SK-N-SH (cell line): ENCODE data around the gene EN2. TPM values are rescaled to one million over a fixed set of nuclear protein-coding genes. Genes with fewer than 3 reads are reported as not detected.

Source experiments
- CTCF ChIA-PET: fragments of 300-600, 350-600 bp; formaldehyde crosslinking; extraction: SDS; loops from one replicate; lab custom pipeline; 2021; lab: Yijun Ruan, JAX
- POLR2A ChIA-PET: fragments of 350-600 bp; sonication (Branson Sonifier 250); formaldehyde crosslinking; extraction: SDS; loops from one replicate; lab custom pipeline; 2020; ENCODE audit warnings: antibody characterized with exemption, inconsistent platforms; lab: Yijun Ruan, JAX
- DNase-seq: peaks from one replicate; pipeline ENCODE4 v3.0.0; 2012
- H2AFZ ChIP-seq: fragments of 200-600 bp; sonication (generic); 2 replicates; pipeline ENCODE4 v1.8.1; 2016; ENCODE audit warnings: antibody characterized with exemption, mild to moderate bottlenecking, low read depth
- H3F3A ChIP-seq: fragments of 200-600 bp; sonication (generic); replicated peaks from 2 replicates; pipeline ENCODE3; 2016; ENCODE audit warnings: antibody characterized with exemption, mild to moderate bottlenecking; ENCODE audit not compliant: insufficient read depth
- H3K27ac ChIP-seq, 2 experiments: fragments of 200-500 bp in 1 of 2; fragments of 200-600 bp in 1 of 2; sonication (Bioruptor generic) in 1 of 2; sonication (generic), shearing (Covaris generic) in 1 of 2; 2 replicates each; pipeline versions ENCODE4 v1.5.1 to v1.6.1; 2014 to 2016; ENCODE audit warnings: low read depth in 2 of 2, inconsistent platforms in 1 of 2, low read length in 1 of 2, mild to moderate bottlenecking in 1 of 2, mixed read lengths in 1 of 2
- H3K27me3 ChIP-seq: fragments of 200-600 bp; sonication (generic), shearing (Covaris generic); 2 replicates; pipeline ENCODE4 v1.6.1; 2016; ENCODE audit warnings: mixed run types; ENCODE audit not compliant: insufficient read depth
- H3K36me3 ChIP-seq, 2 experiments: fragments of 200-500 bp in 1 of 2; fragments of 200-600 bp in 1 of 2; sonication (Bioruptor generic) in 1 of 2; sonication (generic) in 1 of 2; replicated peaks in 1 of 2; 2 replicates each; pipeline versions ENCODE3 to v1.5.1; 2014 to 2016; ENCODE audit warnings: low read length in 1 of 2, mild to moderate bottlenecking in 1 of 2; ENCODE audit not compliant: insufficient read depth in 2 of 2, control insufficient read depth in 1 of 2
- H3K4me1 ChIP-seq, 2 experiments: fragments of 200-500 bp in 1 of 2; fragments of 200-600 bp in 1 of 2; sonication (Bioruptor generic) in 1 of 2; sonication (generic), shearing (Covaris generic) in 1 of 2; 2 replicates each; pipeline versions ENCODE4 v1.5.1 to v1.6.1; 2014 to 2016; ENCODE audit warnings: low read depth in 1 of 2, low read length in 1 of 2, mixed run types in 1 of 2; ENCODE audit not compliant: insufficient read depth in 2 of 2, control insufficient read depth in 1 of 2
- H3K4me2 ChIP-seq: fragments of 200-600 bp; sonication (generic), shearing (Covaris generic); 2 replicates; pipeline ENCODE4 v1.6.1; 2017; ENCODE audit warnings: mixed run types
- H3K4me3 ChIP-seq, 2 experiments: fragments of 200-500 bp in 1 of 2; fragments of 200-600 bp in 1 of 2; sonication (Bioruptor generic) in 1 of 2; sonication (generic), shearing (Covaris generic) in 1 of 2; 2 replicates each; pipeline versions ENCODE4 v1.5.1 to v1.8.1; 2014 to 2016; ENCODE audit warnings: low read depth in 2 of 2, inconsistent platforms in 1 of 2, low read length in 1 of 2, mild to moderate bottlenecking in 1 of 2, mixed read lengths in 1 of 2, moderate library complexity in 1 of 2
- H3K79me2 ChIP-seq: fragments of 200-600 bp; sonication (generic); 2 replicates; pipeline ENCODE4 v1.8.1; 2017; ENCODE audit warnings: mild to moderate bottlenecking; ENCODE audit not compliant: insufficient read depth
- H3K9ac ChIP-seq: fragments of 200-600 bp; sonication (generic); 2 replicates; pipeline ENCODE4 v1.6.1; 2017; ENCODE audit warnings: mixed run types
- H3K9me2 ChIP-seq: fragments of 200-600 bp; sonication (generic); 2 replicates; pipeline ENCODE4 v1.6.1; 2017; ENCODE audit warnings: mixed run types
- H3K9me3 ChIP-seq: fragments of 200-600 bp; sonication (generic); 2 replicates; pipeline ENCODE4 v1.6.1; 2017; ENCODE audit warnings: mixed run types, mild to moderate bottlenecking, moderate library complexity
- H4K20me1 ChIP-seq: fragments of 200-600 bp; sonication (generic); 2 replicates; pipeline ENCODE4 v1.6.1; 2017; ENCODE audit warnings: mild to moderate bottlenecking, mixed run types; ENCODE audit not compliant: insufficient read depth
- CHD2 ChIP-seq: fragments of 150-350 bp; IDR thresholded peaks from 2 replicates; pipeline ENCODE4 v1.6.1; 2018; ENCODE audit warnings: low read length; ENCODE audit not compliant: partially characterized antibody
- ELF1 ChIP-seq: IDR thresholded peaks from 2 replicates; pipeline ENCODE4 v1.4.0; 2012
- GABPA ChIP-seq: IDR thresholded peaks from 2 replicates; pipeline ENCODE4 v1.4.0; 2012; ENCODE audit warnings: low read depth, mild to moderate bottlenecking
- MEF2A ChIP-seq: IDR thresholded peaks from 2 replicates; pipeline ENCODE4 v1.4.0; 2012; ENCODE audit warnings: low read depth, borderline replicate concordance
- RAD21 ChIP-seq: IDR thresholded peaks from 2 replicates; pipeline ENCODE4 v1.6.1; 2012; ENCODE audit warnings: mild to moderate bottlenecking, low read length
- SIN3A ChIP-seq: IDR thresholded peaks from 2 replicates; pipeline ENCODE4 v1.6.1; 2012; ENCODE audit warnings: low read depth, mild to moderate bottlenecking, low read length, moderate library complexity, borderline replicate concordance
- SMC3 ChIP-seq: IDR thresholded peaks from 2 replicates; pipeline ENCODE4 v1.6.1; 2012; ENCODE audit warnings: low read depth, low read length, improper control_type of control experiment
- TEAD4 ChIP-seq: IDR thresholded peaks from 2 replicates; pipeline ENCODE4 v1.4.0; 2012; ENCODE audit warnings: mild to moderate bottlenecking, borderline replicate concordance; ENCODE audit not compliant: insufficient read depth
- WGBS: methylation state at CpG from one replicate; pipeline ENCODE4 v1.1.6; 2017; ENCODE audit warnings: low lambda C conversion rate; 5-methylcytosine and 5-hydroxymethylcytosine counted together
- polyA plus RNA-seq, 3 experiments: library from polyadenylated mRNA; depleted of rRNA; stranded (reverse); fragments of >200 nt; gene quantifications; 2 replicates each; pipeline ENCODE4 v1.2.3, GENCODE V29; 2012
- TF ChIP-seq, protein P1 (sequence below): IDR thresholded peaks from 2 replicates; pipeline ENCODE4 v1.6.1; 2012; ENCODE audit warnings: mild to moderate bottlenecking, low read depth, low read length, moderate library complexity
- TF ChIP-seq, protein P2 (sequence below): IDR thresholded peaks from 2 replicates; pipeline ENCODE4 v1.4.0; 2012; ENCODE audit warnings: low read depth

Gene EN2
- polyA plus RNA-seq, 1 of the 3 experiments (the other 2 are of a cell fraction) = 0.02 TPM

DNA sequence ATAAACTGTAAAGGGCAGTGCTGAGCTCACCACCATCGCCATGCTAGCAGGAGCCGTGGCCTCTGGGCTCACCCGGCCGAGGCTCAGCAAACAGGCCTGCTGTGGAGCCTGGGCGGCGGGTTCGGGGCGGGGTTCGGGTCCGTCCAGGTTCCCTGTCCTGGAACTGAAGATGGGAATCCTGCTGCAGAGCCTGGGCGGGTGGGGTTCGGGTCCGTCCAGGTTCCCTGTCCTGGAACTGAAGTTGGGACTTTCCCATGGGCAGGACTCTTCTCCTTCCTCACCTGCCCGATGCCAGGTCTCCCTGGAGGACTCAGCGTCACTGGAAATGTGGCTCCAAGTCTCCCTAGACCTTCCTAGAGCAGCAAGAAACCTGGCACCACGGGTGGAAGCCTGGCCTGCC lies 36.6 kb downstream of the EN2 start (continued):
- TF ChIP-seq SMC3 = no peak
- TF ChIP-seq, protein P1, sequence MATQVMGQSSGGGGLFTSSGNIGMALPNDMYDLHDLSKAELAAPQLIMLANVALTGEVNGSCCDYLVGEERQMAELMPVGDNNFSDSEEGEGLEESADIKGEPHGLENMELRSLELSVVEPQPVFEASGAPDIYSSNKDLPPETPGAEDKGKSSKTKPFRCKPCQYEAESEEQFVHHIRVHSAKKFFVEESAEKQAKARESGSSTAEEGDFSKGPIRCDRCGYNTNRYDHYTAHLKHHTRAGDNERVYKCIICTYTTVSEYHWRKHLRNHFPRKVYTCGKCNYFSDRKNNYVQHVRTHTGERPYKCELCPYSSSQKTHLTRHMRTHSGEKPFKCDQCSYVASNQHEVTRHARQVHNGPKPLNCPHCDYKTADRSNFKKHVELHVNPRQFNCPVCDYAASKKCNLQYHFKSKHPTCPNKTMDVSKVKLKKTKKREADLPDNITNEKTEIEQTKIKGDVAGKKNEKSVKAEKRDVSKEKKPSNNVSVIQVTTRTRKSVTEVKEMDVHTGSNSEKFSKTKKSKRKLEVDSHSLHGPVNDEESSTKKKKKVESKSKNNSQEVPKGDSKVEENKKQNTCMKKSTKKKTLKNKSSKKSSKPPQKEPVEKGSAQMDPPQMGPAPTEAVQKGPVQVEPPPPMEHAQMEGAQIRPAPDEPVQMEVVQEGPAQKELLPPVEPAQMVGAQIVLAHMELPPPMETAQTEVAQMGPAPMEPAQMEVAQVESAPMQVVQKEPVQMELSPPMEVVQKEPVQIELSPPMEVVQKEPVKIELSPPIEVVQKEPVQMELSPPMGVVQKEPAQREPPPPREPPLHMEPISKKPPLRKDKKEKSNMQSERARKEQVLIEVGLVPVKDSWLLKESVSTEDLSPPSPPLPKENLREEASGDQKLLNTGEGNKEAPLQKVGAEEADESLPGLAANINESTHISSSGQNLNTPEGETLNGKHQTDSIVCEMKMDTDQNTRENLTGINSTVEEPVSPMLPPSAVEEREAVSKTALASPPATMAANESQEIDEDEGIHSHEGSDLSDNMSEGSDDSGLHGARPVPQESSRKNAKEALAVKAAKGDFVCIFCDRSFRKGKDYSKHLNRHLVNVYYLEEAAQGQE = no peak
- no peak for TF ChIP-seq RAD21
- TF ChIP-seq, all 33 proteins: peak for 0

- Histone ChIP-seq H3K4me1 (no peaks in the 10 kb centered on the region), H3K9me3 (no peaks in the 10 kb centered on the region), H3K27ac (no peak overlapping the region), H3K36me3 (no peaks in the 10 kb centered on the region), H3K79me2 (no peaks in the 10 kb centered on the region), H3K9me2 (no peaks in the 10 kb centered on the region), H2AFZ (no peak overlapping the region), H3K4me2 (no peak overlapping the region), H3K4me3 (no peak overlapping the region), H3K27me3 (peaks cover 88% of the 10 kb centered on the region), H3K9ac (no peak overlapping the region)
- DNase-seq = no peak
- 32% methylated on average over 9 of the region's 13 CpGs for WGBS
- TF ChIP-seq, protein P2, sequence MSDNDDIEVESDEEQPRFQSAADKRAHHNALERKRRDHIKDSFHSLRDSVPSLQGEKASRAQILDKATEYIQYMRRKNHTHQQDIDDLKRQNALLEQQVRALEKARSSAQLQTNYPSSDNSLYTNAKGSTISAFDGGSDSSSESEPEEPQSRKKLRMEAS = no peak
- TF ChIP-seq ELF1 = no peak
- TF ChIP-seq MEF2A = no peak
- TF ChIP-seq, all 33 proteins: peak for 0
- POLR2A ChIA-PET = no interaction called here
- Histone ChIP-seq H3F3A (no peaks in the 10 kb centered on the region), H4K20me1 (no peaks in the 10 kb centered on the region)
- CTCF ChIA-PET = no interaction called here
These were observed 37.7 kb downstream of the EN2 start for GRCh38 chr7:155495440-155496248.

GRCh38 chr7:155496267-155497005 lies 38.5 kb downstream of the EN2 start:
- DNase-seq = no peak
- Histone ChIP-seq H3K27me3 (peaks cover 88% of the 10 kb centered on the region), H3K9ac (no peak overlapping the region), H3K27ac (no peak overlapping the region), H3K9me3 (no peaks in the 10 kb centered on the region), H3K36me3 (no peaks in the 10 kb centered on the region), H3K9me2 (no peaks in the 10 kb centered on the region), H2AFZ (no peak overlapping the region), H3K4me2 (no peak overlapping the region), H3K79me2 (no peaks in the 10 kb centered on the region), H3K4me3 (no peak overlapping the region), H3K4me1 (no peaks in the 10 kb centered on the region), H4K20me1 (no peaks in the 10 kb centered on the region), H3F3A (no peaks in the 10 kb centered on the region)
- ChIA-PET POLR2A (no interaction called here), CTCF (no interaction called here)
- WGBS = 46% methylated on average over 23 of the region's 23 CpGs
- no peak for TF ChIP-seq SIN3A
- no peak for TF ChIP-seq GABPA
- no peak for TF ChIP-seq CHD2
- no peak for TF ChIP-seq TEAD4
- TF ChIP-seq MEF2A = no peak
